ENCODE data around the gene TUBB2A.

TUBB2A gene

GRCh38 chr6:3152689-3153088 lies 4.7 kb downstream of the TUBB2A start:
- TF ChIP-seq, protein P1, sequence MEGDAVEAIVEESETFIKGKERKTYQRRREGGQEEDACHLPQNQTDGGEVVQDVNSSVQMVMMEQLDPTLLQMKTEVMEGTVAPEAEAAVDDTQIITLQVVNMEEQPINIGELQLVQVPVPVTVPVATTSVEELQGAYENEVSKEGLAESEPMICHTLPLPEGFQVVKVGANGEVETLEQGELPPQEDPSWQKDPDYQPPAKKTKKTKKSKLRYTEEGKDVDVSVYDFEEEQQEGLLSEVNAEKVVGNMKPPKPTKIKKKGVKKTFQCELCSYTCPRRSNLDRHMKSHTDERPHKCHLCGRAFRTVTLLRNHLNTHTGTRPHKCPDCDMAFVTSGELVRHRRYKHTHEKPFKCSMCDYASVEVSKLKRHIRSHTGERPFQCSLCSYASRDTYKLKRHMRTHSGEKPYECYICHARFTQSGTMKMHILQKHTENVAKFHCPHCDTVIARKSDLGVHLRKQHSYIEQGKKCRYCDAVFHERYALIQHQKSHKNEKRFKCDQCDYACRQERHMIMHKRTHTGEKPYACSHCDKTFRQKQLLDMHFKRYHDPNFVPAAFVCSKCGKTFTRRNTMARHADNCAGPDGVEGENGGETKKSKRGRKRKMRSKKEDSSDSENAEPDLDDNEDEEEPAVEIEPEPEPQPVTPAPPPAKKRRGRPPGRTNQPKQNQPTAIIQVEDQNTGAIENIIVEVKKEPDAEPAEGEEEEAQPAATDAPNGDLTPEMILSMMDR (conservative IDR thresholded peaks at IDR 0.05; ENCODE audit: low read depth, low read length), result no peak
- DNase-seq (ENCODE audit: low read depth), result no peak
- no peak overlapping the region for H3K4me3 ChIP-seq (ENCODE audit: low read depth, low read length)

DNA sequence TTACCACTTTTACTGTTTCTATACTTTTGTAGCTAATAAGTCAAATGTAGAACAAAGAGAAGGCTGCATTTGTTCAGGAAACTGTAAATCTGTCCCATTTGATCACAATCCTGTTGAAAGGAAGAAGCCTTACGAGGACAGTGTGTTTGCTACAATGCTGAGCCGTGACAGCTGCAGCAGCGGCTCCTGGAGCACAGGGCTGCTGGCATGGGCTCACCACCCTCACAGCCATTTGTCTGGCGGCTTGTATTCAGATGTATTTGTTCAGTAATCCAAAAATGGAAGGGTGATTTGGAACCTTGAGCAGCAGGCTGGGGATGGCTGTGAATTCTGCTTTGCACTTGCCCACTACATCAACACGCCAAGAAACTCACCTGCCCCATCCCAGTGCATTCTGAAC lies 5.7 kb downstream of the TUBB2A start:
- H3K4me3 ChIP-seq (ENCODE audit: low read depth, low read length), result no peak overlapping the region
- no peak for DNase-seq (ENCODE audit: low read depth)
- TF ChIP-seq, protein P1 (conservative IDR thresholded peaks at IDR 0.05; ENCODE audit: low read depth, low read length), result no peak

- DNase-seq (ENCODE audit: low read depth), result no peak
- TF ChIP-seq, protein P1 (conservative IDR thresholded peaks at IDR 0.05; ENCODE audit: low read depth, low read length), result peak; percentile 39
- H3K4me3 ChIP-seq (ENCODE audit: low read depth, low read length), result no peak overlapping the region
Measured at GRCh38 chr6:3147914-3148757, 9.2 kb downstream of the TUBB2A start.

GRCh38 chr6:3144571-3144970 lies 12.8 kb downstream of the TUBB2A start:
- TF ChIP-seq, protein P1 (conservative IDR thresholded peaks at IDR 0.05; ENCODE audit: low read depth, low read length), result no peak
- no peak for DNase-seq (ENCODE audit: low read depth)
- H3K4me3 ChIP-seq (ENCODE audit: low read depth, low read length), result no peak overlapping the region

- TF ChIP-seq, protein P1 (conservative IDR thresholded peaks at IDR 0.05; ENCODE audit: low read depth, low read length), result no peak
- no peak for DNase-seq (ENCODE audit: low read depth)
- H3K4me3 ChIP-seq (ENCODE audit: low read depth, low read length), result no peak overlapping the region
Measured at GRCh38 chr6:3143158-3143557, 14.2 kb downstream of the TUBB2A start.

DNA sequence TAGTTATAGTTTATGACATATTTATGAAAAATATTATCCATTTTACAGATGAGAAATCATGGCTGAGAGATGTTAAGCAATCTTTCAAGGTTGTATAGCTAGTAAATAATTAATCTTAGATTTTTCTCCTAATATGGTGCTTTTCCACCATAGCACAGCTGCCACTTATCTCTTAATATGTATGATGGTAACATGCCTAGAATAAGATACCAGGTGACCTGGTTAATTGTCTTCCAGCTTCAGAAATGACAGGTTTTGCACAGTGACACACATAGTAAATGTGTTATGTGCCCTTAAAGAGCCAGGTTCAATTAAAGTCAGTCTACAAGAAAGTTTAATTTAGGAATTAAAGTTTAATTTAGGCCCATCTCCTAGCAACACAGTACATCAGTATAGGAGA lies 14.8 kb downstream of the TUBB2A start:
- DNase-seq (ENCODE audit: low read depth), result no peak
- TF ChIP-seq, protein P1 (conservative IDR thresholded peaks at IDR 0.05; ENCODE audit: low read depth, low read length), result no peak
- no peak overlapping the region for H3K4me3 ChIP-seq (ENCODE audit: low read depth, low read length)

- no peak overlapping the region for H3K4me3 ChIP-seq (ENCODE audit: low read depth, low read length)
- DNase-seq (ENCODE audit: low read depth), result no peak
- TF ChIP-seq, protein P1 (conservative IDR thresholded peaks at IDR 0.05; ENCODE audit: low read depth, low read length), result no peak
Measured at GRCh38 chr6:3140201-3140600, 17.1 kb downstream of the TUBB2A start.

All from choroid plexus epithelial cell (primary cell).